ENCODE measurements around the gene KPNA5. TPM values are rescaled to one million over a fixed set of nuclear protein-coding genes. Genes with fewer than 3 reads are reported as not detected.

KPNA5 gene
- total and polyA plus RNA-seq, 9 of the 15 experiments (the other 6 are each of a cell fraction or from before 2014, with no cell fraction given): 3.2 to 10.3 (median 6.5) TPM

GRCh38 chr6:116680880-116681672, at the start of gene KPNA5 (continued):
- TF ChIP-seq, protein P1, sequence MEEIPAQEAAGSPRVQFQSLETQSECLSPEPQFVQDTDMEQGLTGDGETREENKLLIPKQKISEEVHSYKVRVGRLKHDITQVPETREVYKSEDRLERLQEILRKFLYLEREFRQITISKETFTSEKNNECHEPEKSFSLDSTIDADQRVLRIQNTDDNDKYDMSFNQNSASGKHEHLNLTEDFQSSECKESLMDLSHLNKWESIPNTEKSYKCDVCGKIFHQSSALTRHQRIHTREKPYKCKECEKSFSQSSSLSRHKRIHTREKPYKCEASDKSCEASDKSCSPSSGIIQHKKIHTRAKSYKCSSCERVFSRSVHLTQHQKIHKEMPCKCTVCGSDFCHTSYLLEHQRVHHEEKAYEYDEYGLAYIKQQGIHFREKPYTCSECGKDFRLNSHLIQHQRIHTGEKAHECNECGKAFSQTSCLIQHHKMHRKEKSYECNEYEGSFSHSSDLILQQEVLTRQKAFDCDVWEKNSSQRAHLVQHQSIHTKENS (CRISPR knock-in tag; IDR thresholded peaks at IDR 0.05): no peak
- TF ChIP-seq PYGO2 (tag; IDR thresholded peaks at IDR 0.05) (no peak), ZFP91 (CRISPR knock-in tag; IDR thresholded peaks at IDR 0.05) (no peak), SP1 (CRISPR knock-in tag; IDR thresholded peaks at IDR 0.05) (peak; percentile 66), TGIF2 (CRISPR knock-in tag; IDR thresholded peaks at IDR 0.05) (no peak), PTTG1 (tag; IDR thresholded peaks at IDR 0.05; ENCODE audit: low read depth) (no peak), ZNF609 (CRISPR knock-in tag; IDR thresholded peaks at IDR 0.05; ENCODE audit: borderline replicate concordance) (no peak), THRAP3 (IDR thresholded peaks at IDR 0.05; ENCODE audit: borderline replicate concordance) (no peak), FOXM1 (IDR thresholded peaks at IDR 0.05; ENCODE audit: low read depth) (no peak), FOXM1 (CRISPR knock-in tag; IDR thresholded peaks at IDR 0.05; ENCODE audit: low read depth) (no peak), RFX1 (IDR thresholded peaks at IDR 0.05) (peak; percentile 11; the same call in 1 of the 2 replicates), KLF1 (tag; IDR thresholded peaks at IDR 0.05) (no peak), NCOR1 (IDR thresholded peaks at IDR 0.05) (no peak), ARHGAP35 (IDR thresholded peaks at IDR 0.05; ENCODE audit: partially characterized antibody) (no peak), NR4A1 (CRISPR knock-in tag; IDR thresholded peaks at IDR 0.05) (no peak; the same call in 1 of the 2 replicates), NR4A1 (tag; IDR thresholded peaks at IDR 0.05) (no peak)
